Measurements from ENCODE around the gene CLIP1. TPM values are rescaled to one million over a fixed set of nuclear protein-coding genes. Genes with fewer than 3 reads are reported as not detected.

The CLIP1 gene
- total and polyA plus RNA-seq, 12 donors = 36.3 to 135 (median 97.9) TPM

GRCh38 chr12:122350141-122350848, 72.2 kb downstream of the CLIP1 start:
- peaks cover 0 to 10% (median 0%) of the 10 kb centered on the region in 11 donors for H3K9me3 ChIP-seq
- H3K27me3 ChIP-seq = no peaks in the 10 kb centered on the region
- H3K36me3 ChIP-seq = peaks cover 0 to 90% (median 44%) of the 10 kb centered on the region in 9 donors
- peak overlapping the region in 5 of 10 donors; percentile 9 to 55 (median 18) for H3K27ac ChIP-seq
- intact Hi-C loops (cut with DNase I) = no loop called here
- DNase-seq = peak; percentile 64 to 68
- H3K4me1 ChIP-seq = peaks cover 0 to 19% (median 12%) of the 10 kb centered on the region in 9 donors
- H3K4me3 ChIP-seq = no peak overlapping the region
- peak; percentile 80 to 94 (median 88) for ATAC-seq
- TF ChIP-seq CTCF (IDR thresholded peaks at IDR 0.05) = peak in 8 of 9 donors; percentile 15 to 54 (median 40)
- WGBS, 2 donors = 39 to 47% methylated on average over 7 of the region's 7 CpGs

GRCh38 chr12:122349078-122349477, 73.4 kb downstream of the CLIP1 start:
- Histone ChIP-seq H3K27ac (no peak overlapping the region), H3K27me3 (no peaks in the 10 kb centered on the region), H3K9me3 (peaks cover 0 to 10% (median 0%) of the 10 kb centered on the region in 11 donors), H3K36me3 (peaks cover 0 to 90% (median 36%) of the 10 kb centered on the region in 9 donors), H3K4me3 (no peak overlapping the region), H3K4me1 (peaks cover 0 to 19% (median 12%) of the 10 kb centered on the region in 9 donors)
- TF ChIP-seq CTCF (IDR thresholded peaks at IDR 0.05) = no peak
- DNase-seq (no peak), ATAC-seq (no peak)
- intact Hi-C loops (cut with DNase I) = no loop called here
- 93 to 97% methylated on average over 4 of the region's 4 CpGs for WGBS, 2 donors

- no peak overlapping the region for H3K27ac ChIP-seq
- peaks cover 0 to 90% (median 30%) of the 10 kb centered on the region in 9 donors for H3K36me3 ChIP-seq
- peaks cover 0 to 19% (median 12%) of the 10 kb centered on the region in 9 donors for H3K4me1 ChIP-seq
- DNase-seq = no peak
- no peaks in the 10 kb centered on the region for H3K27me3 ChIP-seq
- 90 to 91% methylated on average over 4 of the region's 4 CpGs for WGBS, 2 donors
- no peak overlapping the region for H3K4me3 ChIP-seq
- intact Hi-C loops (cut with DNase I) = no loop called here
- peaks cover 0 to 10% (median 0%) of the 10 kb centered on the region in 11 donors for H3K9me3 ChIP-seq
- no peak for ATAC-seq
- TF ChIP-seq CTCF (IDR thresholded peaks at IDR 0.05) = no peak
Measured at GRCh38 chr12:122348505-122348904, 74.0 kb downstream of the CLIP1 start.

GRCh38 chr12:122346054-122346453, 76.4 kb downstream of the CLIP1 start:
- H3K9me3 ChIP-seq = peaks cover 0 to 10% (median 0%) of the 10 kb centered on the region in 11 donors
- DNase-seq (no peak), ATAC-seq (no peak)
- H3K36me3 ChIP-seq = peaks cover 0 to 90% (median 20%) of the 10 kb centered on the region in 9 donors
- H3K27me3 ChIP-seq = no peaks in the 10 kb centered on the region
- H3K27ac ChIP-seq = no peak overlapping the region
- WGBS, 2 donors = 97 to 98% methylated on average over 5 of the region's 5 CpGs
- TF ChIP-seq CTCF (IDR thresholded peaks at IDR 0.05) = no peak
- no peak overlapping the region for H3K4me3 ChIP-seq
- intact Hi-C loops (cut with DNase I) = no loop called here
- H3K4me1 ChIP-seq = peaks cover 0 to 13% (median 9%) of the 10 kb centered on the region in 9 donors

Data from heart right ventricle (tissue), 16 donors.